ENCODE results near the gene SLC44A2.
"Not testable (repeated sequence)": the region's sequence is repeated elsewhere in the genome, so short reads cannot be mapped to it uniquely, and the experiment has no call there.

The SLC44A2 gene

GRCh38 chr19:10655457-10656312 is 30.3 kb downstream of the SLC44A2 start:
- Histone ChIP-seq H3K9me3 (no peaks in the 10 kb centered on the region), H3K27me3 (no peaks in the 10 kb centered on the region), H3K36me3 (peaks cover 53% of the 10 kb centered on the region), H3K4me1 (peaks cover 3% of the 10 kb centered on the region; the same call in 1 of the 2 replicates), H3K4me3 (ENCODE audit: low read depth, low read length) (peak overlapping the region; percentile 82)
- TF ChIP-seq CTCF (IDR thresholded peaks at IDR 0.05; ENCODE audit: low read depth, low read length), result no peak
- peak; percentile 41 for DNase-seq

GRCh38 chr19:10660346-10660745 is 35.0 kb downstream of the SLC44A2 start:
- H3K4me3 ChIP-seq (ENCODE audit: low read depth, low read length), result no peak overlapping the region
- no peak for DNase-seq
- no peaks in the 10 kb centered on the region for H3K9me3 ChIP-seq
- peaks cover 74% of the 10 kb centered on the region for H3K36me3 ChIP-seq
- no peaks in the 10 kb centered on the region for H3K27me3 ChIP-seq
- H3K4me1 ChIP-seq, result peaks cover 3% of the 10 kb centered on the region
- no peak for TF ChIP-seq CTCF (IDR thresholded peaks at IDR 0.05; ENCODE audit: low read depth, low read length)

GRCh38 chr19:10661946-10662345 is 36.6 kb downstream of the SLC44A2 start:
- DNase-seq, result no peak

GRCh38 chr19:10662384-10663251 is 37.3 kb downstream of the SLC44A2 start:
- Histone ChIP-seq H3K4me3 (ENCODE audit: low read depth, low read length) (no peak overlapping the region), H3K36me3 (peaks cover 72% of the 10 kb centered on the region), H3K4me1 (peaks cover 3% of the 10 kb centered on the region; the same call in 1 of the 2 replicates), H3K9me3 (no peaks in the 10 kb centered on the region), H3K27me3 (no peaks in the 10 kb centered on the region)
- TF ChIP-seq CTCF (IDR thresholded peaks at IDR 0.05; ENCODE audit: low read depth, low read length), result no peak
- DNase-seq, result no peak

More at GRCh38 chr19:10661946-10662345, 36.6 kb downstream of the SLC44A2 start:
- no peak for TF ChIP-seq CTCF (IDR thresholded peaks at IDR 0.05; ENCODE audit: low read depth, low read length)
- Histone ChIP-seq H3K4me1 (peaks cover 3% of the 10 kb centered on the region; the same call in 1 of the 2 replicates), H3K9me3 (no peaks in the 10 kb centered on the region), H3K36me3 (peaks cover 75% of the 10 kb centered on the region), H3K4me3 (ENCODE audit: low read depth, low read length) (no peak overlapping the region), H3K27me3 (no peaks in the 10 kb centered on the region)

- not testable (repeated sequence) for H3K4me3 ChIP-seq (ENCODE audit: low read depth, low read length); H3K4me1 ChIP-seq; H3K27me3 ChIP-seq; DNase-seq; H3K9me3 ChIP-seq
- H3K36me3 ChIP-seq, result peaks cover 73% of the 10 kb centered on the region
Observed at GRCh38 chr19:10663252-10663563, 37.9 kb downstream of the SLC44A2 start.

- no peak for DNase-seq
- Histone ChIP-seq H3K36me3 (peaks cover 62% of the 10 kb centered on the region), H3K9me3 (no peaks in the 10 kb centered on the region), H3K27me3 (no peaks in the 10 kb centered on the region), H3K4me1 (no peaks in the 10 kb centered on the region), H3K4me3 (ENCODE audit: low read depth, low read length) (no peak overlapping the region)
- no peak for TF ChIP-seq CTCF (IDR thresholded peaks at IDR 0.05; ENCODE audit: low read depth, low read length)
Observed at GRCh38 chr19:10667867-10668266, 42.5 kb downstream of the SLC44A2 start.
